CD1c-positive myeloid dendritic cell (primary cell): ENCODE measurements around the gene LCP2.

Experiments used
- DNase-seq: peaks from one replicate; pipeline ENCODE4 v3.0.0-alpha.2; 2016; ENCODE audit errors: extremely low spot score

The LCP2 gene

GRCh38 chr5:170296036-170296934, 1.3 kb downstream of the LCP2 start:
- DNase-seq, result peak; percentile 72

GRCh38 chr5:170294556-170294955, 3.0 kb downstream of the LCP2 start:
- DNase-seq, result no peak

- no peak for DNase-seq
Observed at GRCh38 chr5:170294057-170294456, 3.5 kb downstream of the LCP2 start.

GRCh38 chr5:170293273-170293672, 4.3 kb downstream of the LCP2 start:
- peak; percentile 82 for DNase-seq

GRCh38 chr5:170292179-170293104, 5.1 kb downstream of the LCP2 start:
- DNase-seq, result no peak

- no peak for DNase-seq
Observed at GRCh38 chr5:170290498-170290897, 7.1 kb downstream of the LCP2 start.

GRCh38 chr5:170289764-170290163, 7.8 kb downstream of the LCP2 start:
- peak; percentile 75 for DNase-seq

- DNase-seq, result no peak
Observed at GRCh38 chr5:170289121-170289520, 8.5 kb downstream of the LCP2 start.

GRCh38 chr5:170288551-170288950, 9.0 kb downstream of the LCP2 start:
- DNase-seq, result no peak

- DNase-seq, result no peak
Observed at GRCh38 chr5:170288151-170288550, 9.4 kb downstream of the LCP2 start.

GRCh38 chr5:170287532-170287931, 10.0 kb downstream of the LCP2 start:
- DNase-seq, result peak; percentile 83

GRCh38 chr5:170286386-170286925, 11.1 kb downstream of the LCP2 start:
- no peak for DNase-seq

GRCh38 chr5:170285181-170285580, 12.4 kb downstream of the LCP2 start:
- no peak for DNase-seq

GRCh38 chr5:170284231-170284630, 13.3 kb downstream of the LCP2 start:
- DNase-seq, result no peak

- no peak for DNase-seq
Observed at GRCh38 chr5:170283296-170283695, 14.3 kb downstream of the LCP2 start.

- no peak for DNase-seq
Observed at GRCh38 chr5:170280011-170280493, 17.5 kb downstream of the LCP2 start.

- DNase-seq, result no peak
Observed at GRCh38 chr5:170279459-170279817, 18.1 kb downstream of the LCP2 start.

GRCh38 chr5:170278611-170279458, 18.7 kb downstream of the LCP2 start:
- peak; percentile 81 for DNase-seq

- DNase-seq, result peak; percentile 82
Observed at GRCh38 chr5:170277867-170278281, 19.7 kb downstream of the LCP2 start.

GRCh38 chr5:170276140-170276539, 21.4 kb downstream of the LCP2 start:
- DNase-seq, result no peak

GRCh38 chr5:170275376-170275994, 22.1 kb downstream of the LCP2 start:
- peak; percentile 43 for DNase-seq
